K562 (cell line): ENCODE results near the gene POLR3K. TPM values are rescaled to one million over a fixed set of nuclear protein-coding genes. Genes with fewer than 3 reads are reported as not detected.

Source experiments
- DIDO1 ChIP-seq: fragments of 450-650 bp; IDR thresholded peaks from 2 replicates; pipeline ENCODE4 v1.6.1; 2016; ENCODE audit warnings: low read depth, missing biosample characterization, missing genetic modification characterization
- DMBX1 ChIP-seq: fragments of 250-450 bp; sonication (Bioruptor Pico); IDR thresholded peaks from 2 replicates; pipeline ENCODE4 v1.8.0; 2022; ENCODE audit warnings: inconsistent platforms, mild to moderate bottlenecking, moderate library complexity, borderline replicate concordance
- GATA2 ChIP-seq: sonication (generic); formaldehyde crosslinking; IDR thresholded peaks from 2 replicates; pipeline ENCODE4 v1.4.0; 2020; ENCODE audit warnings: mild to moderate bottlenecking, missing genetic modification reagents
- HMG20B ChIP-seq: fragments of 250-450 bp; sonication (Bioruptor Pico); IDR thresholded peaks from 2 replicates; pipeline ENCODE4 v1.5.0; 2021; ENCODE audit warnings: mild to moderate bottlenecking
- KDM2B ChIP-seq: fragments of 250-450 bp; sonication (Bioruptor Pico); IDR thresholded peaks from 2 replicates; pipeline ENCODE4 v1.8.0; 2021; ENCODE audit warnings: mild to moderate bottlenecking, moderate library complexity
- LEF1 ChIP-seq: fragments of 450-650 bp; IDR thresholded peaks from 2 replicates; pipeline ENCODE4 v1.6.1; 2016; ENCODE audit warnings: mild to moderate bottlenecking
- NCOA2 ChIP-seq, 2 experiments: fragments of 450-650 bp; IDR thresholded peaks; 2 replicates each; pipeline ENCODE4 v1.6.1; 2018; ENCODE audit warnings: mild to moderate bottlenecking in 2 of 2, moderate library complexity in 1 of 2; ENCODE audit not compliant: partially characterized antibody in 2 of 2
- NFIC ChIP-seq: fragments of 450-650 bp; IDR thresholded peaks from 2 replicates; pipeline ENCODE4 v1.6.1; 2017; ENCODE audit warnings: mild to moderate bottlenecking, inconsistent platforms
- PHF8 ChIP-seq: fragments of 200-600 bp; sonication (generic); IDR thresholded peaks from 2 replicates; pipeline ENCODE4 v1.6.1; 2012; ENCODE audit warnings: mixed run types, mild to moderate bottlenecking, inconsistent platforms, low read length, moderate library complexity, borderline replicate concordance
- SAFB2 ChIP-seq: fragments of 200-400 bp; formaldehyde crosslinking; IDR thresholded peaks from 2 replicates; pipeline ENCODE4 v1.6.1; 2018; ENCODE audit warnings: borderline replicate concordance, low read length, low read depth, moderate library complexity; ENCODE audit not compliant: severe bottlenecking
- SP1 ChIP-seq: sonication (generic); formaldehyde crosslinking; IDR thresholded peaks from 2 replicates; pipeline ENCODE4 v1.8.1; 2022; ENCODE audit warnings: mild to moderate bottlenecking, missing genetic modification reagents
- TFAM ChIP-seq: fragments of 250-450 bp; sonication (Bioruptor Pico); conservative IDR thresholded peaks from 2 replicates; pipeline ENCODE4 v1.5.0; 2021; ENCODE audit warnings: mild to moderate bottlenecking, moderate library complexity
- TGIF2 ChIP-seq: sonication (generic); formaldehyde crosslinking; IDR thresholded peaks from 2 replicates; pipeline ENCODE4 v1.8.1; 2022; ENCODE audit warnings: mild to moderate bottlenecking, missing genetic modification reagents, moderate library complexity
- ZNF589 ChIP-seq: fragments of 200-800 bp; sonication (Bioruptor generic); IDR thresholded peaks from 2 replicates; pipeline ENCODE4 v1.6.1; 2016; ENCODE audit warnings: low read depth, missing genetic modification characterization, missing compliant biosample characterization
- ZNF707 ChIP-seq: fragments of 250-450 bp; sonication (Bioruptor Pico); conservative IDR thresholded peaks from 2 replicates; pipeline ENCODE4 v1.8.0; 2022; ENCODE audit warnings: inconsistent platforms, mild to moderate bottlenecking, moderate library complexity
- ZNF77 ChIP-seq: fragments of 250-450 bp; sonication (Bioruptor Pico); IDR thresholded peaks from 2 replicates; pipeline ENCODE4 v1.5.0; 2020
- polyA plus RNA-seq, 8 experiments: library from polyadenylated mRNA; depleted of rRNA in 4 of 8; stranded (reverse) in 5 of 8; unstranded in 3 of 8; fragments of >200 nt; fragmentation: Nextera tagmentation in 2 of 8; fragmentation: Illumina TruSeq in 1 of 8; extraction: Ambion mirVana in 2 of 8; extraction: Trizol in 1 of 8; gene quantifications; 2 replicates each; pipeline versions ENCODE4 v1.2.1 to v1.2.3, GENCODE V29; 2011 to 2014; ENCODE audit warnings: inconsistent platforms in 1 of 8, missing spikeins in 1 of 8
- total RNA-seq, 7 experiments: library from RNA; depleted of rRNA in 6 of 7; stranded (reverse); fragments of >200 nt in 6 of 7; fragmentation: Illumina TruSeq in 2 of 7; extraction: Trizol in 2 of 7; gene quantifications; 2 replicates each; pipeline versions ENCODE4 v1.2.1 to v1.2.3, GENCODE V29; 2011 to 2021; ENCODE audit warnings: low replicate concordance in 1 of 7
- TF ChIP-seq, protein P1 (sequence below): conservative IDR thresholded peaks from 2 replicates; pipeline ENCODE4 v1.6.1; 2011; ENCODE audit warnings: low read depth, mild to moderate bottlenecking, low read length; ENCODE audit not compliant: control insufficient read depth
- TF ChIP-seq, protein P2 (sequence below): fragments of 200-800 bp; sonication (Bioruptor generic); IDR thresholded peaks from 2 replicates; pipeline ENCODE4 v1.6.1; 2016; ENCODE audit warnings: missing genetic modification characterization, missing compliant biosample characterization

The POLR3K gene
- total and polyA plus RNA-seq, 9 of the 15 experiments (the other 6 are each of a cell fraction or from before 2014, with no cell fraction given) = 42.1 to 315 (median 86.7) TPM

DNA sequence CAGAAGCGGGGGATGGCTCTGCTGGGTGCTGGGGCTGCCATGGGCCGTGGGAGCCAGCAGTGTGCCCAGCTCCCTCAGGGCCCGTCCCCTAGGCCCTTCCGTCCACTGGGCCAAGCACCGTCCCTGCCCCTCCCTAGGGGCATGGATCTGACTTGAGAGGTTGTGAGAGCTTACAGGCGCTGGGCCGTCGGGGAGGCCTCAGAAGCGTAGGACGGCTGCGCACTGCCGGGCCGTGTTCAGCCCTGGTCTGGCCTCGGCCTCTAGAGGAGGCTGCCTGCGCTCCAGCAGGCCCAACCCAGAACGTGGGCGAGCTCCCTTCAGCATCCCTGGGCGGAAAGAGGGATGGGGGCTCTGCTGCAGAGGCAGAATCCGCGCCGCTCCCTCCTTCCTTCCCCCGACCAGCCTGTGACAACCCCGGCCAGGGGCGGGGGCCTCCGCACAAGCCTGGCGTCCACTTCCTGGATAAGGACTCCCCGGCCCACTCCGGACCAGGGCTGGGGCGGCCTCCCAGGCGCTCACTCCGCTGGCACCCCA, 23.9 kb upstream of the POLR3K start (continued):
- TF ChIP-seq TGIF2 (no peak), DMBX1 (CRISPR knock-in tag) (no peak), GATA2 (CRISPR knock-in tag) (no peak), DIDO1 (tag) (no peak), ZNF589 (no peak), TFAM (CRISPR knock-in tag) (no peak), PHF8 (no peak), ZNF77 (no peak), SP1 (CRISPR knock-in tag) (0 out of 2 replicates have a peak, but pooled peaks have one; percentile 43), NFIC (peak; percentile 54), LEF1 (no peak), HMG20B (no peak), SAFB2 (no peak), KDM2B (no peak), ZNF707 (CRISPR knock-in tag) (no peak), NCOA2 (IDR thresholded peaks at IDR 0.05; ENCODE audit: partially characterized antibody in 2 of 2) (no peak)
- TF ChIP-seq, protein P1, sequence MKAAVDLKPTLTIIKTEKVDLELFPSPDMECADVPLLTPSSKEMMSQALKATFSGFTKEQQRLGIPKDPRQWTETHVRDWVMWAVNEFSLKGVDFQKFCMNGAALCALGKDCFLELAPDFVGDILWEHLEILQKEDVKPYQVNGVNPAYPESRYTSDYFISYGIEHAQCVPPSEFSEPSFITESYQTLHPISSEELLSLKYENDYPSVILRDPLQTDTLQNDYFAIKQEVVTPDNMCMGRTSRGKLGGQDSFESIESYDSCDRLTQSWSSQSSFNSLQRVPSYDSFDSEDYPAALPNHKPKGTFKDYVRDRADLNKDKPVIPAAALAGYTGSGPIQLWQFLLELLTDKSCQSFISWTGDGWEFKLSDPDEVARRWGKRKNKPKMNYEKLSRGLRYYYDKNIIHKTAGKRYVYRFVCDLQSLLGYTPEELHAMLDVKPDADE = 0 out of 2 replicates have a peak, but pooled peaks have one; percentile 10
- TF ChIP-seq, protein P2, sequence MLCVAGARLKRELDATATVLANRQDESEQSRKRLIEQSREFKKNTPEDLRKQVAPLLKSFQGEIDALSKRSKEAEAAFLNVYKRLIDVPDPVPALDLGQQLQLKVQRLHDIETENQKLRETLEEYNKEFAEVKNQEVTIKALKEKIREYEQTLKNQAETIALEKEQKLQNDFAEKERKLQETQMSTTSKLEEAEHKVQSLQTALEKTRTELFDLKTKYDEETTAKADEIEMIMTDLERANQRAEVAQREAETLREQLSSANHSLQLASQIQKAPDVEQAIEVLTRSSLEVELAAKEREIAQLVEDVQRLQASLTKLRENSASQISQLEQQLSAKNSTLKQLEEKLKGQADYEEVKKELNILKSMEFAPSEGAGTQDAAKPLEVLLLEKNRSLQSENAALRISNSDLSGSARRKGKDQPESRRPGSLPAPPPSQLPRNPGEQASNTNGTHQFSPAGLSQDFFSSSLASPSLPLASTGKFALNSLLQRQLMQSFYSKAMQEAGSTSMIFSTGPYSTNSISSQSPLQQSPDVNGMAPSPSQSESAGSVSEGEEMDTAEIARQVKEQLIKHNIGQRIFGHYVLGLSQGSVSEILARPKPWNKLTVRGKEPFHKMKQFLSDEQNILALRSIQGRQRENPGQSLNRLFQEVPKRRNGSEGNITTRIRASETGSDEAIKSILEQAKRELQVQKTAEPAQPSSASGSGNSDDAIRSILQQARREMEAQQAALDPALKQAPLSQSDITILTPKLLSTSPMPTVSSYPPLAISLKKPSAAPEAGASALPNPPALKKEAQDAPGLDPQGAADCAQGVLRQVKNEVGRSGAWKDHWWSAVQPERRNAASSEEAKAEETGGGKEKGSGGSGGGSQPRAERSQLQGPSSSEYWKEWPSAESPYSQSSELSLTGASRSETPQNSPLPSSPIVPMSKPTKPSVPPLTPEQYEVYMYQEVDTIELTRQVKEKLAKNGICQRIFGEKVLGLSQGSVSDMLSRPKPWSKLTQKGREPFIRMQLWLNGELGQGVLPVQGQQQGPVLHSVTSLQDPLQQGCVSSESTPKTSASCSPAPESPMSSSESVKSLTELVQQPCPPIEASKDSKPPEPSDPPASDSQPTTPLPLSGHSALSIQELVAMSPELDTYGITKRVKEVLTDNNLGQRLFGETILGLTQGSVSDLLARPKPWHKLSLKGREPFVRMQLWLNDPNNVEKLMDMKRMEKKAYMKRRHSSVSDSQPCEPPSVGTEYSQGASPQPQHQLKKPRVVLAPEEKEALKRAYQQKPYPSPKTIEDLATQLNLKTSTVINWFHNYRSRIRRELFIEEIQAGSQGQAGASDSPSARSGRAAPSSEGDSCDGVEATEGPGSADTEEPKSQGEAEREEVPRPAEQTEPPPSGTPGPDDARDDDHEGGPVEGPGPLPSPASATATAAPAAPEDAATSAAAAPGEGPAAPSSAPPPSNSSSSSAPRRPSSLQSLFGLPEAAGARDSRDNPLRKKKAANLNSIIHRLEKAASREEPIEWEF = no peak
